G401.6 (cell line): Measurements from ENCODE around the gene CEP192.
"Not testable (repeated sequence)": the region's sequence is repeated elsewhere in the genome, so short reads cannot be mapped to it uniquely, and the experiment has no call there.

ENCODE experiments used
- FAIRE-seq: peaks from 2 replicates; lab custom pipeline; 2012; peaks lifted over from hg19 to GRCh38; lab: Jason Lieb, UNC

CEP192 gene

DNA sequence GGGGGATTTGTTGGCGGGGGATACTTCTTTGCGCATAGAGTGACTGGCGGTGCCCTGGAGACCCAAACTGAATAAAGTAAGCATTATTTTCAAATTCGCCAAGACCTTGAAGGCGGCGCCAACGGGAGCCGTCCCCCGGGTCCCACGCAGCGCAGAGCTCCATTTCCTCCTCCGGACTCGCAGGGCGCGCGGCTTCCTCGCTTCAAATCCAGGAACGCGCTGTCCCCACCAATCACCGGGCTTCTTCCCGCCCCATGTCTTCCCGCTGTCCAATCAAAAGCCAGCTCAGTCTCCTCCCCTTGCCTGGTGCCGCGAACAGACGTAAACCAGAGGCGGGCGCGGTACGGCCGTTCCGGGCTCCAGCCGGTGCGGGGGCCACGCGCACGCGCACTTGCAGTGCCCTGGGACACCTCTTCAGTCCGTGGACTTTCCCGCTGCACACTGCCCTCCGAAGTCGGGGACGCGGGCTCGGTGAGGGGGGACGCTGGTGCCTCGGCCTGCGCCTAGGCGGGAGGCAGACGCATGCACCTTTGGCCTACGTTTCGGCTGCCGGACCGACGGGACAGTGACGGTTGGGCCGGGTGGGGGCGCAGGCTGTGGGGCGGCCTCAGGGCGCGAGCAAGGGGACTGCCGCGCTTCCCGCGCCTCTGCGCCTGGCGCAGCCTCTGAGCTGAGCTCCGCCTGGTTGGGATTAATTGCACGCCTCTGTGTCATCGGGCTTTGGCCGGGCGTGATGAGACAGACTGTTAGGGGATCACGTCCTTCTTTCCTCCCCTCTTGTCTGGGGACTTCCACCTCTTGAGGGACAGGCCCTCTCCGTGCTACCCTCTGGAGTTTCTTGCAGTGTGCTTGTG, at the start of gene CEP192:
CEP192 (plus strand) TSS at position 396 of the 854 bp plus-strand sequence. CDS start 8,063 bp downstream, outside the sequence.
- peak; percentile 99 for FAIRE-seq

DNA sequence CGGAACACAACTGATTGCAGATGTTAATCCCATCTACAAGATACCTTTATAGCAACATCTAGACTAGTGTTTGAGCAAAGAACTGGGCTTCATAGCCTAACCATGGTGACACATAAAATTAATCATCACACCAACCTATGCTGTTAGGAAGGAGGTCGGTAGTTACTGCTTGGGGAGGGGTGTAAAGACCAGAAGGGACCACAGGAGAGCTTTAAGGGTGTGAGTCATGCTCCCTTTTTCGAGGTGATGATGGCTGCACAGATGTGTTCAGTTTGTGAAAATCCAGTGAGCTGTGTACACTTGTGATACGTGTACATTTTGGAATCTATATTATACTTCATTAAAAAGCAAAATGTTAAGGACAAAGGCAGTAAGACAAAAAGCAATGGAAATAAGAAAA, 47.9 kb upstream of the CEP192 start:
- no peak for FAIRE-seq

GRCh38 chr18:12944709-12945108, 46.5 kb upstream of the CEP192 start:
- FAIRE-seq = no peak

- FAIRE-seq = peak; percentile 8
These were observed 44.4 kb upstream of the CEP192 start for GRCh38 chr18:12946549-12947284.

- no peak for FAIRE-seq
These were observed 43.7 kb upstream of the CEP192 start, which contains the start of gene SEH1L for GRCh38 chr18:12947285-12948049. SEH1L (plus strand) TSS chr18:12948011; CDS start chr18:12948122, 111 bp downstream.

GRCh38 chr18:12948050-12948804, 42.9 kb upstream of the CEP192 start:
- no peak for FAIRE-seq

DNA sequence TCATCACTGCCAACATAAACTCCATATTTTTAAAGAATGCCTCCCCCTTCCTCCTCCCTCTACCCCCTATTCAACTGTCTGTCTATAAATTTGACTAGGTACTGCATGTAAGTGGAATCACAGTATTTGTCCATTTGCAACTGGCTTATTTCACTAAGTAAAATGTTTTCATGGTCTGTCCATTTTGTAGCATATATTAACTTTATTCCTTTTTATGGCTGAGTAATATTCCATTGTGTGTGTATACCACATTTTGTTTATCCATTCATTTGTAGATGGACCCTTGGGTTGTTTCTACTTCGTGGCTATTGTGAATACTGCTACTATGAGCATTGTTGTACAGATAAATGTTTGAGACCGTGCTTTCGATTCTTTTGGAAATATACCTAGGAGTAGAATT, 32.7 kb upstream of the CEP192 start:
- no peak for FAIRE-seq

DNA sequence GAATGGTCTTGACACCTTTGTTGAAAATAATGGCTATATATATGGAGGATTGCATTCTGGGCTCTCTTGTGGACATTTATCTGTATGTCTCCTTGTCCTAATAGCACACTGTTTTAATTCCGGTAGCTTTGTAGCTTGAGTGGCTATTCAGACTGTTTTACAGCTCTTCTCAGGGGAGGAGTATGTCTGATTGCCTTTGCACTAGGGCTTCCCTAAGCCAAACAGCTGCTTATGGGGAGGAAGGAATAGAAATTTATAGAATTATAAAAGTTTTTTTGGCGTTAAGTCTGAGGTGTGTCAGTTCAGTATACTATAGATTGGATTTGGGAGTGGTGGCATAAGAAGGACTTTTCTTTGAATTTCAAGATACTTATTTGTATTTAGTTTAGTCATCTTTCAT, 30.8 kb upstream of the CEP192 start:
- no peak for FAIRE-seq

DNA sequence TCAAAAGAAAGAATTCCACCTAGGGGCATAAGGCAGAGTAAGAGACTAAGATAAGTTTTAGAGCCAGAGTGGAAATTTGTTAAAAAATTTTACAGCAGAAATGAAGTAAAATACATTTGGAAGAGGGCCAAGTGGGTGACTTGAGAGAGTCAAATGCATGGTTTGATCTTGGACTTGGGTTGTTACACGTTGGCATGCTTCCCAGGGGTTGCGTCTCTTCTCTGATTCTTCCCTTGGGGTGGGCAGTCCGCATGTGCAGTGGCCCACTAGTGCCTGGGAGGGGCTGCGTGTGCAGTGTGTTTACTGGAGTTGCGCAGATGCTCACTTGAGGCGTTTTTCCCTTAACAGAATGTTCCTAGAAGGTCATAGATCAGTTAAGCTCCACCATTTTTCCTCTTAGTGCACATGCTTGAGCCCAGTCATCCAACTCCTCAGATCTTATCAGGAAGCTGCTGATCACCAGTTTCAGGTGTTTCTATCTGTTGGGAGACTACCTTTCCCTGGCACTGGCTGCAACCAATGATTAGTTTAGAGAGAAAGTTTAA, 30.2 kb upstream of the CEP192 start:
- no peak for FAIRE-seq

- no peak for FAIRE-seq
These were observed 28.1 kb upstream of the CEP192 start for GRCh38 chr18:12963069-12963468.

- FAIRE-seq = no peak
These were observed 23.0 kb upstream of the CEP192 start for GRCh38 chr18:12968115-12968514.

DNA sequence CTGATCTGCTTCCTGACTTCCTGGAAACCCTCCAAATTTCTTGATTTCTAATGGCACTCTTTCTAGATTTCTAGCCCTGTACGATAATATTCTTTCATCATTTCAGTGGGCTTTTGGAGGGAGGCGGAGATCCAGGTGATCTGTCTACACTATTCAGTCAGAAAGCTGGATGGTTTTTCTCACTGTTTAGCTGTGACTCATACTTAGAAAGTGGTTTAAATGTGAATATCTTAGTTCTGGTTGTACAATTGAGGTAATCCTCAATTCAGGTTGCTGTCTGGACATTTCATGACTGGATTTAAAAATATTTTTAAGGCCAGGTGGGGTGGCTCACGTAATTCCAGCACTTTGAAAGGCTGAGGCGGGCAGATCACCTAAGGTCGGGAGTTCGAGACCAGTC, 22.5 kb upstream of the CEP192 start:
- FAIRE-seq = no peak

GRCh38 chr18:12973562-12974213, 17.5 kb upstream of the CEP192 start:
- no peak for FAIRE-seq

GRCh38 chr18:12975488-12975887, 15.7 kb upstream of the CEP192 start:
- FAIRE-seq = no peak

GRCh38 chr18:12976305-12976704, 14.9 kb upstream of the CEP192 start:
- no peak for FAIRE-seq

- not testable (repeated sequence) for FAIRE-seq
These were observed 11.1 kb upstream of the CEP192 start for GRCh38 chr18:12980065-12980464.

- no peak for FAIRE-seq
These were observed 1.6 kb upstream of the CEP192 start for GRCh38 chr18:12989397-12990122.

DNA sequence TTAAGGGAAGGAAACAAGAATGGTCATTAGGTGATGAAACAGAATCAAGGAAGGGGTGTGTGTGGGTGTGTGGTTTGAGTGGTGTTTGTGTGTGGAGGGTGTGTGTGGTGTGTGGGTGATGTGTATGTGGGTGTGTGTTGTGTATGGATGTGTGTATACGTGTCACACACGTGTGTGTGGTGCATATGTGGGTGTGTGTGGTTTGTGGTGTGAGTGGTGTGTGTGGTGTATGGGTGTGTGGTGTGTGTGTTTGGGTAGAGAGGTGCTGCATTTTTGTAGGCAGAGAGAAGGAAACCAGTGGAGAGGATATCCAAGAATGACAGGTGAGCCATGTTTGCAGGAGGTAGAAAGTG, 1.1 kb upstream of the CEP192 start:
- no peak for FAIRE-seq

- no peak for FAIRE-seq
These were observed 558 bp upstream of the CEP192 start for GRCh38 chr18:12990641-12990966.

- FAIRE-seq = peak; percentile 23
These were observed 638 bp downstream of the CEP192 start for GRCh38 chr18:12991821-12992179.

- no peak for FAIRE-seq
These were observed 2.3 kb downstream of the CEP192 start for GRCh38 chr18:12993439-12993838.
